ENCODE results near the gene ALK. TPM values are rescaled to one million over a fixed set of nuclear protein-coding genes. Genes with fewer than 3 reads are reported as not detected.

The ALK gene
- total RNA-seq, 1 experiment from 2014 or later: 14.7 TPM

- CTCF ChIA-PET: no interaction called here
- POLR2A ChIA-PET (ENCODE audit: low non-redundant PET): no interaction called here
Observed at GRCh38 chr2:29718076-29718686, 203.2 kb downstream of the ALK start.

GRCh38 chr2:29715655-29716054 is 205.7 kb downstream of the ALK start:
- ChIA-PET POLR2A (ENCODE audit: low non-redundant PET) (no interaction called here), CTCF (no interaction called here)
- Histone ChIP-seq H3K27me3 (replicated peaks; ENCODE audit: insufficient read depth, low read depth, low read length, poor library complexity) (no peaks in the 10 kb centered on the region), H3K36me3 (ENCODE audit: insufficient read depth, low read length, poor library complexity, severe bottlenecking) (no peaks in the 10 kb centered on the region), H3K27ac (ENCODE audit: low read depth, low read length, poor library complexity, severe bottlenecking) (no peak overlapping the region), H3K9me3 (ENCODE audit: low read depth, low read length, poor library complexity, severe bottlenecking) (no peaks in the 10 kb centered on the region), H3K4me1 (ENCODE audit: insufficient read depth, low read length, poor library complexity, severe bottlenecking) (peaks cover 7% of the 10 kb centered on the region), H3K4me3 (ENCODE audit: low read depth, low read length, poor library complexity, severe bottlenecking) (no peak overlapping the region)
- DNase-seq (ENCODE audit: low spot score): no peak
- no peak for TF ChIP-seq CTCF (conservative IDR thresholded peaks at IDR 0.05; ENCODE audit: low read depth, low read length)
- TF ChIP-seq EZH2 (IDR thresholded peaks at IDR 0.05; ENCODE audit: borderline replicate concordance, low read depth, low read length, poor library complexity, severe bottlenecking): no peak
- no TSS peak for BruUV-seq (replicated peaks)
- intact Hi-C loops (cut with micrococcal nuclease; ENCODE audit: unreplicated experiment): no loop called here

More at GRCh38 chr2:29718076-29718686, 203.2 kb downstream of the ALK start:
- no peak overlapping the region for H3K4me3 ChIP-seq (ENCODE audit: low read depth, low read length, poor library complexity, severe bottlenecking)
- no peaks in the 10 kb centered on the region for H3K36me3 ChIP-seq (ENCODE audit: insufficient read depth, low read length, poor library complexity, severe bottlenecking)
- TF ChIP-seq CTCF (conservative IDR thresholded peaks at IDR 0.05; ENCODE audit: low read depth, low read length): no peak
- TF ChIP-seq EZH2 (IDR thresholded peaks at IDR 0.05; ENCODE audit: borderline replicate concordance, low read depth, low read length, poor library complexity, severe bottlenecking): no peak
- H3K4me1 ChIP-seq (ENCODE audit: insufficient read depth, low read length, poor library complexity, severe bottlenecking): peaks cover 7% of the 10 kb centered on the region
- H3K27ac ChIP-seq (ENCODE audit: low read depth, low read length, poor library complexity, severe bottlenecking): no peak overlapping the region
- intact Hi-C loops (cut with micrococcal nuclease; ENCODE audit: unreplicated experiment): no loop called here
- H3K9me3 ChIP-seq (ENCODE audit: low read depth, low read length, poor library complexity, severe bottlenecking): no peaks in the 10 kb centered on the region
- no TSS peak for BruUV-seq (replicated peaks)
- no peaks in the 10 kb centered on the region for H3K27me3 ChIP-seq (replicated peaks; ENCODE audit: insufficient read depth, low read depth, low read length, poor library complexity)
- DNase-seq (ENCODE audit: low spot score): no peak

- intact Hi-C loops (cut with micrococcal nuclease; ENCODE audit: unreplicated experiment): no loop called here
- BruUV-seq (replicated peaks): no TSS peak
- CTCF ChIA-PET: no interaction called here
Observed at GRCh38 chr2:29714333-29714732, 207.1 kb downstream of the ALK start.

More at GRCh38 chr2:29714333-29714732, 207.1 kb downstream of the ALK start:
- POLR2A ChIA-PET (ENCODE audit: low non-redundant PET): no interaction called here
- Histone ChIP-seq H3K36me3 (ENCODE audit: insufficient read depth, low read length, poor library complexity, severe bottlenecking) (no peaks in the 10 kb centered on the region), H3K27ac (ENCODE audit: low read depth, low read length, poor library complexity, severe bottlenecking) (no peak overlapping the region), H3K27me3 (replicated peaks; ENCODE audit: insufficient read depth, low read depth, low read length, poor library complexity) (no peaks in the 10 kb centered on the region), H3K4me3 (ENCODE audit: low read depth, low read length, poor library complexity, severe bottlenecking) (no peak overlapping the region), H3K4me1 (ENCODE audit: insufficient read depth, low read length, poor library complexity, severe bottlenecking) (no peaks in the 10 kb centered on the region), H3K9me3 (ENCODE audit: low read depth, low read length, poor library complexity, severe bottlenecking) (no peaks in the 10 kb centered on the region)
- DNase-seq (ENCODE audit: low spot score): no peak
- TF ChIP-seq EZH2 (IDR thresholded peaks at IDR 0.05; ENCODE audit: borderline replicate concordance, low read depth, low read length, poor library complexity, severe bottlenecking) (no peak), CTCF (conservative IDR thresholded peaks at IDR 0.05; ENCODE audit: low read depth, low read length) (no peak)

Measured in A673 (cell line).